HepG2 (cell line): ENCODE data around the gene PLSCR1. TPM values are rescaled to one million over a fixed set of nuclear protein-coding genes. Genes with fewer than 3 reads are reported as not detected.
A peak's percentile ranks its signal among the peaks of the same experiment; 100 is the strongest.

Experiments
- CBX1 ChIP-seq: IDR thresholded peaks from one replicate; pipeline ENCODE4 v1.6.1; 2016; ENCODE audit warnings: antibody characterized with exemption, low read depth
- CREM ChIP-seq, 2 experiments: sonication (generic) in 1 of 2; formaldehyde crosslinking in 1 of 2; IDR thresholded peaks; 2 replicates each; pipeline versions ENCODE4 v1.4.0 to v1.6.1; 2016 to 2020; ENCODE audit warnings: antibody characterized with exemption in 1 of 2, mild to moderate bottlenecking in 1 of 2, missing genetic modification reagents in 1 of 2
- FIP1L1 ChIP-seq: fragments of 200-400 bp; formaldehyde crosslinking; IDR thresholded peaks from 2 replicates; pipeline ENCODE4 v1.6.1; 2018; ENCODE audit warnings: low read depth, mild to moderate bottlenecking, low read length, moderate library complexity, borderline replicate concordance; ENCODE audit not compliant: insufficient read depth
- FLYWCH1 ChIP-seq: sonication (generic); formaldehyde crosslinking; IDR thresholded peaks from 2 replicates; pipeline ENCODE4 v1.8.1; 2023; ENCODE audit warnings: mild to moderate bottlenecking, missing genetic modification reagents
- KDM3A ChIP-seq: IDR thresholded peaks from 2 replicates; pipeline ENCODE4 v1.6.1; 2018; ENCODE audit warnings: low read depth, missing compliant biosample characterization
- NAIF1 ChIP-seq: sonication (generic); formaldehyde crosslinking; IDR thresholded peaks from 2 replicates; pipeline ENCODE4 v1.5.0; 2020; ENCODE audit warnings: mild to moderate bottlenecking, missing genetic modification reagents, borderline replicate concordance
- TAF15 ChIP-seq: fragments of 200-400 bp; formaldehyde crosslinking; IDR thresholded peaks from one replicate; pipeline ENCODE4 v1.6.1; 2018; ENCODE audit warnings: mild to moderate bottlenecking, low read depth, low read length; ENCODE audit not compliant: poor library complexity, severe bottlenecking
- ZNF552 ChIP-seq: sonication (generic); formaldehyde crosslinking; IDR thresholded peaks from 2 replicates; pipeline ENCODE4 v1.9.0; 2022; ENCODE audit warnings: missing genetic modification reagents, mild to moderate bottlenecking, borderline replicate concordance
- ZNF570 ChIP-seq: sonication (generic); formaldehyde crosslinking; IDR thresholded peaks from 2 replicates; pipeline ENCODE4 v1.4.0; 2020; ENCODE audit warnings: mild to moderate bottlenecking, missing genetic modification reagents, borderline replicate concordance
- polyA plus RNA-seq, 8 experiments: library from polyadenylated mRNA; depleted of rRNA in 3 of 8; stranded (reverse) in 7 of 8; unstranded in 1 of 8; fragments of >200 nt; fragmentation: Illumina TruSeq in 4 of 8; extraction: Trizol in 4 of 8; gene quantifications; 2 replicates each; pipeline versions ENCODE4 v1.2.1 to v1.2.3, GENCODE V29; 2011 to 2016; ENCODE audit warnings: low read depth in 4 of 8, missing spikeins in 1 of 8, mixed read lengths in 1 of 8; ENCODE audit not compliant: insufficient read depth in 1 of 8
- total RNA-seq, 5 experiments: library from RNA; depleted of rRNA; stranded (reverse); fragments of >200 nt; fragmentation: Illumina TruSeq; extraction: Trizol; gene quantifications; 2 replicates each; pipeline ENCODE4 v1.2.3, GENCODE V29; 2016; ENCODE audit warnings: low read depth in 1 of 5
- TF ChIP-seq, protein P1 (sequence below): sonication (generic); formaldehyde crosslinking; IDR thresholded peaks from 2 replicates; pipeline ENCODE4 v1.5.0; 2020; ENCODE audit warnings: missing genetic modification reagents
- TF ChIP-seq, protein P2 (sequence below): sonication (generic); formaldehyde crosslinking; conservative IDR thresholded peaks from 2 replicates; pipeline ENCODE4 v1.8.0; 2022; ENCODE audit warnings: missing genetic modification reagents
- TF ChIP-seq, protein P3 (sequence below): sonication (generic); formaldehyde crosslinking; IDR thresholded peaks from 2 replicates; pipeline ENCODE4 v1.5.0; 2020; ENCODE audit warnings: mild to moderate bottlenecking, missing genetic modification reagents, borderline replicate concordance
- TF ChIP-seq, protein P4 (sequence below): sonication (generic); formaldehyde crosslinking; IDR thresholded peaks from 2 replicates; pipeline ENCODE4 v1.5.1; 2020; ENCODE audit warnings: missing genetic modification reagents, mild to moderate bottlenecking, borderline replicate concordance
- TF ChIP-seq, protein P5 (sequence below): sonication (generic); formaldehyde crosslinking; IDR thresholded peaks from 2 replicates; pipeline ENCODE4 v1.9.0; 2021; ENCODE audit warnings: missing genetic modification reagents, borderline replicate concordance
- TF ChIP-seq, protein P6 (sequence below): sonication (generic); formaldehyde crosslinking; IDR thresholded peaks from 2 replicates; pipeline ENCODE4 v1.9.0; 2021; ENCODE audit warnings: missing genetic modification reagents, borderline replicate concordance

Gene PLSCR1
- total and polyA plus RNA-seq, 2 of the 13 experiments (the other 11 are each of a cell fraction or from before 2014, with no cell fraction given) = 33.8 to 34.1 TPM

DNA sequence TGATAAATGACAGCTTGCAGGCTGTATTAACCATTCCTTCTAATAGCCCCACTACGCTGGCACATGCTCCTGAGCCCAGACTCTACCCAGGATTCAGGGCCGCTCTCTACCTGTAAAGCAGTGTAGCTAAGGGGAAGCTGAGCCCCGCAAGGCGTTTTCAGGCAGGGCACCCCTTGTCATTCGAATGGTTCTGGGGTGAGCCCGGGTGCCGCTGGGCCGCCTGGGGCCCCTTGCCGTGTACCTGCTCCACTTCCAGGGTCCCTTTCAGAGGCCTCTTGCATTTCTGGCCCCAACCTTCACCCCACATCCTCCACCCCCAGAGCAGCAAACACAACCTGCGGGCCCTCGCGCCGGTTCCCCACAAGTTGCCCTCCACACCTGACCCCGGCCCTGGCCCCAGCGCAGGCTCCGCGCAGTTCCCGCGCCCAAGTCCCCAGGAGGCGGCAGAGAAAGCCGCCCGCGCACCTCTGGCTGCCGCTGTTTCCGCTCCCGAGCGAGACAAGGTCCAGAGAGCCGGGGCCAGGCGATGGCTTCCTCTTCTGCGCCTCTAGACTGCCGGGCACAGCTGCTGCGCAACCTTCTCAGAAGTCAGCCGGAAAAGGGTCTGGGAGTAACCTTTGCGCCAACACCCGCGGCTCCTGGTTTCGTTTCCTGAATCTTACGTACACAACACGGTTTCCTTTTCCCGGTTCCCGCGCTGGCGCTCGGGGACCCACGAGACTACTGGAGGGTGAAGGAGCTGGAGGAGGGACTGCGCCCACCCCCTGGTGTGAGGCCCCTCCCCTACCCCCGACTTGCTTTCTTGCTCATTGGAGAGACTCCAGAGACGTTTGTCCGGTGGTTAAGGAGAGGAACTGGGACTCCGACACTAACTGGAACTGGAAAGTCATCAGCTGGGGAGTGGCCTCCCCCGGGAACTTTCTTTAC lies at the start of gene PLSCR1 (continued):
- TF ChIP-seq, protein P1, sequence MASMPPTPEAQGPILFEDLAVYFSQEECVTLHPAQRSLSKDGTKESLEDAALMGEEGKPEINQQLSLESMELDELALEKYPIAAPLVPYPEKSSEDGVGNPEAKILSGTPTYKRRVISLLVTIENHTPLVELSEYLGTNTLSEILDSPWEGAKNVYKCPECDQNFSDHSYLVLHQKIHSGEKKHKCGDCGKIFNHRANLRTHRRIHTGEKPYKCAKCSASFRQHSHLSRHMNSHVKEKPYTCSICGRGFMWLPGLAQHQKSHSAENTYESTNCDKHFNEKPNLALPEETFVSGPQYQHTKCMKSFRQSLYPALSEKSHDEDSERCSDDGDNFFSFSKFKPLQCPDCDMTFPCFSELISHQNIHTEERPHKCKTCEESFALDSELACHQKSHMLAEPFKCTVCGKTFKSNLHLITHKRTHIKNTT (CRISPR knock-in tag) = no peak
- TF ChIP-seq FLYWCH1 (CRISPR knock-in tag) = no peak
- peak; percentile 50 for TF ChIP-seq CREM (IDR thresholded peaks at IDR 0.05)
- no peak for TF ChIP-seq CREM (CRISPR knock-in tag; IDR thresholded peaks at IDR 0.05)
- TF ChIP-seq, protein P2, sequence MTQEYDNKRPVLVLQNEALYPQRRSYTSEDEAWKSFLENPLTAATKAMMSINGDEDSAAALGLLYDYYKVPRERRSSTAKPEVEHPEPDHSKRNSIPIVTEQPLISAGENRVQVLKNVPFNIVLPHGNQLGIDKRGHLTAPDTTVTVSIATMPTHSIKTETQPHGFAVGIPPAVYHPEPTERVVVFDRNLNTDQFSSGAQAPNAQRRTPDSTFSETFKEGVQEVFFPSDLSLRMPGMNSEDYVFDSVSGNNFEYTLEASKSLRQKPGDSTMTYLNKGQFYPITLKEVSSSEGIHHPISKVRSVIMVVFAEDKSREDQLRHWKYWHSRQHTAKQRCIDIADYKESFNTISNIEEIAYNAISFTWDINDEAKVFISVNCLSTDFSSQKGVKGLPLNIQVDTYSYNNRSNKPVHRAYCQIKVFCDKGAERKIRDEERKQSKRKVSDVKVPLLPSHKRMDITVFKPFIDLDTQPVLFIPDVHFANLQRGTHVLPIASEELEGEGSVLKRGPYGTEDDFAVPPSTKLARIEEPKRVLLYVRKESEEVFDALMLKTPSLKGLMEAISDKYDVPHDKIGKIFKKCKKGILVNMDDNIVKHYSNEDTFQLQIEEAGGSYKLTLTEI (CRISPR knock-in tag) = no peak
- TF ChIP-seq TAF15 = no peak
- TF ChIP-seq, protein P3, sequence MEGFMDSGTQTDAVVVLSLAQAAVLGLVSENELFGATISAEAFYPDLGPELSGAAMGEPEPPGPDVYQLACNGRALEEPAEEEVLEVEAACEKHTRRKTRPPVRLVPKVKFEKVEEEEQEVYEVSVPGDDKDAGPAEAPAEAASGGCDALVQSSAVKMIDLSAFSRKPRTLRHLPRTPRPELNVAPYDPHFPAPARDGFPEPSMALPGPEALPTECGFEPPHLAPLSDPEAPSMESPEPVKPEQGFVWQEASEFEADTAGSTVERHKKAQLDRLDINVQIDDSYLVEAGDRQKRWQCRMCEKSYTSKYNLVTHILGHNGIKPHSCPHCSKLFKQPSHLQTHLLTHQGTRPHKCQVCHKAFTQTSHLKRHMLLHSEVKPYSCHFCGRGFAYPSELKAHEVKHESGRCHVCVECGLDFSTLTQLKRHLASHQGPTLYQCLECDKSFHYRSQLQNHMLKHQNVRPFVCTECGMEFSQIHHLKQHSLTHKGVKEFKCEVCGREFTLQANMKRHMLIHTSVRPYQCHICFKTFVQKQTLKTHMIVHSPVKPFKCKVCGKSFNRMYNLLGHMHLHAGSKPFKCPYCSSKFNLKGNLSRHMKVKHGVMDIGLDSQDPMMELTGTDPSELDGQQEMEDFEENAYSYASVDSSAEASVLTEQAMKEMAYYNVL (CRISPR knock-in tag) = peak; percentile 21; the same call in 1 of the 2 replicates
- no peak for TF ChIP-seq ZNF552 (CRISPR knock-in tag)
- TF ChIP-seq, protein P4, sequence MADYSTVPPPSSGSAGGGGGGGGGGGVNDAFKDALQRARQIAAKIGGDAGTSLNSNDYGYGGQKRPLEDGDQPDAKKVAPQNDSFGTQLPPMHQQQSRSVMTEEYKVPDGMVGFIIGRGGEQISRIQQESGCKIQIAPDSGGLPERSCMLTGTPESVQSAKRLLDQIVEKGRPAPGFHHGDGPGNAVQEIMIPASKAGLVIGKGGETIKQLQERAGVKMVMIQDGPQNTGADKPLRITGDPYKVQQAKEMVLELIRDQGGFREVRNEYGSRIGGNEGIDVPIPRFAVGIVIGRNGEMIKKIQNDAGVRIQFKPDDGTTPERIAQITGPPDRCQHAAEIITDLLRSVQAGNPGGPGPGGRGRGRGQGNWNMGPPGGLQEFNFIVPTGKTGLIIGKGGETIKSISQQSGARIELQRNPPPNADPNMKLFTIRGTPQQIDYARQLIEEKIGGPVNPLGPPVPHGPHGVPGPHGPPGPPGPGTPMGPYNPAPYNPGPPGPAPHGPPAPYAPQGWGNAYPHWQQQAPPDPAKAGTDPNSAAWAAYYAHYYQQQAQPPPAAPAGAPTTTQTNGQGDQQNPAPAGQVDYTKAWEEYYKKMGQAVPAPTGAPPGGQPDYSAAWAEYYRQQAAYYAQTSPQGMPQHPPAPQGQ (CRISPR knock-in tag) = no peak
- no peak for TF ChIP-seq ZNF570 (CRISPR knock-in tag)
- TF ChIP-seq, protein P5, sequence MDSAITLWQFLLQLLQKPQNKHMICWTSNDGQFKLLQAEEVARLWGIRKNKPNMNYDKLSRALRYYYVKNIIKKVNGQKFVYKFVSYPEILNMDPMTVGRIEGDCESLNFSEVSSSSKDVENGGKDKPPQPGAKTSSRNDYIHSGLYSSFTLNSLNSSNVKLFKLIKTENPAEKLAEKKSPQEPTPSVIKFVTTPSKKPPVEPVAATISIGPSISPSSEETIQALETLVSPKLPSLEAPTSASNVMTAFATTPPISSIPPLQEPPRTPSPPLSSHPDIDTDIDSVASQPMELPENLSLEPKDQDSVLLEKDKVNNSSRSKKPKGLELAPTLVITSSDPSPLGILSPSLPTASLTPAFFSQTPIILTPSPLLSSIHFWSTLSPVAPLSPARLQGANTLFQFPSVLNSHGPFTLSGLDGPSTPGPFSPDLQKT (CRISPR knock-in tag) = no peak
- TF ChIP-seq FIP1L1 = peak; percentile 75; the same call in 1 of the 2 replicates
- TF ChIP-seq KDM3A (CRISPR knock-in tag) = no peak
- TF ChIP-seq, protein P6, sequence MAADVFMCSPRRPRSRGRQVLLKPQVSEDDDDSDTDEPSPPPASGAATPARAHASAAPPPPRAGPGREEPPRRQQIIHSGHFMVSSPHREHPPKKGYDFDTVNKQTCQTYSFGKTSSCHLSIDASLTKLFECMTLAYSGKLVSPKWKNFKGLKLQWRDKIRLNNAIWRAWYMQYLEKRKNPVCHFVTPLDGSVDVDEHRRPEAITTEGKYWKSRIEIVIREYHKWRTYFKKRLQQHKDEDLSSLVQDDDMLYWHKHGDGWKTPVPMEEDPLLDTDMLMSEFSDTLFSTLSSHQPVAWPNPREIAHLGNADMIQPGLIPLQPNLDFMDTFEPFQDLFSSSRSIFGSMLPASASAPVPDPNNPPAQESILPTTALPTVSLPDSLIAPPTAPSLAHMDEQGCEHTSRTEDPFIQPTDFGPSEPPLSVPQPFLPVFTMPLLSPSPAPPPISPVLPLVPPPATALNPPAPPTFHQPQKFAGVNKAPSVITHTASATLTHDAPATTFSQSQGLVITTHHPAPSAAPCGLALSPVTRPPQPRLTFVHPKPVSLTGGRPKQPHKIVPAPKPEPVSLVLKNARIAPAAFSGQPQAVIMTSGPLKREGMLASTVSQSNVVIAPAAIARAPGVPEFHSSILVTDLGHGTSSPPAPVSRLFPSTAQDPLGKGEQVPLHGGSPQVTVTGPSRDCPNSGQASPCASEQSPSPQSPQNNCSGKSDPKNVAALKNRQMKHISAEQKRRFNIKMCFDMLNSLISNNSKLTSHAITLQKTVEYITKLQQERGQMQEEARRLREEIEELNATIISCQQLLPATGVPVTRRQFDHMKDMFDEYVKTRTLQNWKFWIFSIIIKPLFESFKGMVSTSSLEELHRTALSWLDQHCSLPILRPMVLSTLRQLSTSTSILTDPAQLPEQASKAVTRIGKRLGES (CRISPR knock-in tag) = no peak
- TF ChIP-seq NAIF1 (CRISPR knock-in tag) = peak; percentile 99
- no peak for TF ChIP-seq CBX1
